Measurements from ENCODE around the gene LCN6.
"Not testable (repeated sequence)": the region's sequence is repeated elsewhere in the genome, so short reads cannot be mapped to it uniquely, and the experiment has no call there.

Gene LCN6

DNA sequence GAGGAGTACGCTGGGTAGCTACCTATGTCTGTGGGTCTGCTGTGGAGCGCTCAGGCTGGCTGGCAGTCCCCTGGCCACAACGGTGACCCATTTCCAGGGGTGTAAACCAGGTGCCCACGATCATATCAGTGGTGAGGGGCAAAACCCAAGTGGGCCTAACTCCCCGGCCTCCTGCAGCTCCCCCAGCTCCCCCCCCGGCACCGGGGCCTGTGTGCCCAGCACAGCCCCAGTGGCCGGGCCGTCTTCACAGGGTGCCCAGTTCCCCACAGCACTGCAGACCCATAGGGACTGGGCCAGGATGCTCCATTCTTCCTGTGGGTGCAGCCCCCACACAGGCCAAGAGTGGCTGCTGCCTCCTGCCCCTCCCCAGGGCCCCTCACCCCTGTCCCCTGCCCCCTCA is 10.7 kb upstream of the LCN6 start:
- no peak for DNase-seq

DNA sequence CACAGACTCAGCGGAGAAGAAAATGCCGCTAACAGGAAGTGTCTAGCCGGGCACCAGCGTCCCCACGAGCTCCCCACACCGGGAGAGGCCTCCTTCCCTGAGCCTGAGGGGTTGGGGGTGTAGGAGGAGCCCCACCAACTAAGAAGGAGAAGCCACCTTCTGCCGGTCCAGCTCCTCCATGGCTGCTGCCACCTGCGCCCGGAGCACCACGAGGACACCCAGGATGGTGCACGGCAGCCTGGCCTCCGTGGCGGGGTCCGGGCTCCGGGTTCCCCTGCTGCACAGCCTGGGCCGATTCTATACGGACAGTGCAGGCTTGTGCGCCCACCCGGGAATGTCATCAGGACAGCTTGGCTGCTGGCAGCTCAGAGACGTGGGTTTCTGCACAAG is 9.4 kb upstream of the LCN6 start:
- no peak for DNase-seq

DNA sequence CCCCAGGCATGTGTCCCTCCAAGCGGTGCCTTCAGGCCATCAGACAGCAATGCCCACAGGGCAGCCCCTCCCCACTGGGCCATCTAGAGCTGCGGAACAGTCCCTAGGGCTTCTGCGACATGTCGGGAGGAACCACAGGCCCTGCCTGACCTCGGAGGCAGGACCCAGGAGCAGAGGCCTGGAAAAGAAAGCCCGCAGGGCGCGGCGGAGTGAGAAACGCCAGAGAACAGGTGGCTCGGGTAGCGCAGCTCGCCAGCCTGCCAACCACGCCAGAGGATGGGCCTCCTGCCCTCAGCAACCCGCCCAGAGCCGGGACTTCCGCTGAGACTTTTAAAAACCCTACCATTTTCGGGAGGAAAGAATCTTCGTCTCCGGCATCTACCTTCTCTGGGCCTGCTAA is 9.0 kb upstream of the LCN6 start:
- DNase-seq: no peak

DNA sequence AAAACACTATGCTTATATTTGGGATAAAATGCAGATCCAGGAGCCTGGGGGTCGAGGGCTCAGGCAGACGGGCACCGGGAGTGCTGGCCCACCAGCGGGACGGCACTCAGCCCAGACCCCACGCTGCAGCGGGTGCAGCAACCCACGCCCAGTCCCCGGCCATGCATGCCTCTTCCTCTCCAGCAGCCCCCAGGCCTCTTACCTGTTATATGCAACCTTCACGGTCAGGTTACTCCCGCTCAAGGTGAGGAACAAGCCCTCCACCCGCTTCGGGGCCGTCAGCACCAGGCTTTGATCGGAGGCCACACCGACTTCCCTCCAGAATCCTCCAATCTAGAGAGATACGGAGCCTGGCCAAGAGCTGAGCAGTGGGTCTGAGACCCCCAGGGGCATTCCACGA is 8.5 kb upstream of the LCN6 start:
- DNase-seq: no peak

DNA sequence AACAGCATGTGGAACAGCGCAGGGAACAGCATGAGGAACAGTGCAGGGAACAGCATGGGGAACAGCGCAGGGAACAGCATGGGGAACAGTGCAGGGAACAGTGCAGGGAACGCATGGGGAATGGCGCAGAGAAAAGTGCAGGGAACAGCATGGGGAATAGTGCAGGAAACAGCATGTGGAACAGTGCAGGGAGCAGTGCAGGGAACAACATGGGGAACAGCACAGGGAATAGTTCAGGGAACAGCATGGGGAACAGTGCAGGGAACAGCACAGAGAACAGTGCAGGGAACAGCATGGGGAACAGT is 7.8 kb upstream of the LCN6 start:
- no peak for DNase-seq

DNA sequence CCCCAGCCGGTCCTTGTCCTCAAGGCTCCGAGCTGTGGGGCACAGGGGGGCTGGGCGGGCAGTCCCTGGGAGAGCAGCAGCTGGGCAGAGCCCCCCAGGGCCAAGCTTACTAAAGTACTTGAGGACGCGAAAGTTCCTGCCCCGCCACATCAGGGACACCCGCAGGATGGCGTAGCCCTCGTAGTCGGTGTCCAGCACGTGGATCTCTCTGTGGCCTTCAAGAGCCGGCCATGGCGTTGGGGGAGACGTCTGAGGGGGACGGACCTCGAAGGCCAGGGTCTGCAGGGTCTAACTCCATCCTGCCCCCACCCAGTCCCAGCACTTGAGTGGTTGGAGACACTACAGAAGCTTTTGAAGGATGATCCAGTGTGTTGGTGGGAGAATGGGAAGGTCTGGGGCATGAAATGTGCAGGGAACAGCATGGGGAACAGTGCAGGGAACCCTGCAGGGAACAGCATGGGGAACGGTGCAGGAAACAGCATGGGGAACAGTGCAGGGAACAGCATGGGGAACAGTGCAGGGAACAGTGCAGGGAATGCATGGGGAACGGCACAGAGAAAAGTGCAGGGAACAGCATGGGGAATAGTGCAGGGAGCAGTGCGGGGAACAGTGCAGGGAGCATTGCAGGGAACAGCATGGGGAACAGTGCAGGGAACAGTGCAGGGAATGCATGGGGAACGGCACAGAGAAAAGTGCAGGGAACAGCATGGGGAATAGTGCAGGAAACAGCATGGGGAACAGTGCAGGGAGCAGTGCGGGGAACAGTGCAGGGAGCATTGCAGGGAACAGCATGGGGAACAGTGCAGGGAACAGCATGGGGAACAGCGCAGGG is 7.2 kb upstream of the LCN6 start:
- DNase-seq: not testable (repeated sequence)

DNA sequence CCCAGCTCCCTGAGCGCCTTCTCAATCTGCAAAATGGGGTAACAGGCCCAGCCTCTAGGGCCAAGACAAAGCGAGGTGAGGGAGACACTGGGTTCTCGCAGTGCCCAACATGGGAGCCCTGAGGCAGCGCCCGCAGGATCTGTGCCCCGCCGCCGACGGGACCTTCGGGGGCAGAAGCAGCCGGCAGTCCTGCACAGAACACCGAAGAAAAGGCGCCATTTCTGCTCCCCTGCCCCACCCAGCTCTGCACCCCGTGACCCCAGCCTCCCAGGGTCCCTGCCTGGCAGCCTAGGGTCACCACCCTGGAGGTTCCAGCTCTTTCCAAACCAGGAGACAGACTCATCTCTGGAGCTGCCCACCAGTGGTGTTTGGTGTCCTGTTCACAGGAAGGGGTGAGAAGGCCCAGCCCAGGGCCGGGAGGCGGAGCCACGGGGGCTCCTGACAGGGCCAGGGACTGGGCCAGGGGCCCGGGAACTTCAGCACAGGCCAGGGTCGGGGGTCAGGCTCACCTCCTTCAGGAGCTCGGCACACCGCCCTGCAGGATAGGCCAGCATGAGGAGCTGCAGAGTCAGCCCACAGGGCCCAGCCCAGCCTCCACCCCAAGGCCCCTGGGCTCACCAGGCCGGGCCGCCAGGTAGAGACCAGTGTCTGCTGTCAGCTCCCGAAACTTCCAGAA is 6.4 kb upstream of the LCN6 start:
- DNase-seq: no peak

DNA sequence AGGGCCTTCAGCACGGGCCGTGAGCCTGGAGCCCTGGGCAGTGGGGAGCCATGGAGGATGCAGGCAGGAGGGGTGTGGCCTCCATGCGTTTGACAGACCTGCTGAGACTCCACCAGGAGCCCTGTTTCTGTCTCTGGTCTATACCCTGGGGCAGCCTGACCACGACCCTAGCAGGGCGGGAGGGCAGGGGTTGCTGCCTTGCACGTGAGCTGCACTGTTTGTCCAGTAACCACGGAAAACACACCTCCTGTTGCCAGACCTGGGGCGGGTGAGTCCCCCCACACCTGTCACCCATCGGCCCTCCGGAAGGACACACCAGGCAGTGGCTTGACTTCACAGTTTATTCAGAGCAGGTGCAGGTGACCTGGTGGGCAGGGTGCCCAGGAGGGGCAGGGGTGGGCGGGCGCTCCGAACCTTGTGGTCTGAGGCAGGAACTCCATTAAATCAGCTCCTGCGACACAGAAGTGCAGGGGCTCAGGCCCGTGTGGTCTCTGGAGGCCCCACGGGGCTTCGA is 5.8 kb upstream of the LCN6 start:
- no peak for DNase-seq

DNA sequence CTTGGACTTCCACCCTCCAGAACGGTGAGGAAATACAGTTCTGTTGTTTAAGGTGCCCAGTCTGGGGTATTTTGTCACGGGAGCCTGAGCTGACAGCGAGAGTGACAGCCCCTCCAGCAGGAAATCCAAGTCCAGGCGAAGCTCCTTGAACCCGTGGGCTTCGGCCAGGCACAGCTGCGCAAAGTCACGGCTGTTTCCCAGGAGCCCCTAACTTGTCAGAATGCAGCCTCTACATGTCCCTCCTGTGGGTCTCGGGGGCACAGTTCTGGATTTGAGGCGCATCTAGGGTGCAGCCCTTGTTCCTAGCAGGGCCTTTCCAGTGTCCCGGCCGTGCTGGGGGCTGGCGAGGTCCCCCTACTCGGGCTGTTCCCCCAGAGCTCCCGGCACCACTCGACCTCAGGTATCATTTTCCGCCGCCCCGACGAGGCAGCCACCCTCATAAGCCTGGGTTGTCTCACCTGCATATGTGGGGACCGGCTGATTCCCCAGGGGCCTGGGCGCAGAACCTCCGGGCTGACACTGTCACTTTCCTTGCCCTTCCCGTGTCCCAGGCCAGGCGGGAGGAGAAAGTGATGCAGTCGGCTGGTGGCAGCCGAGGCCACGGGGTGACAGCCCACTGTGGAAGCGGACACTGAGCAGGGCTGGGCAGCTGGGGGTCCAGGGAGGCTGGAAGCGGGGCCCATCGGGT is 5.2 kb upstream of the LCN6 start:
- DNase-seq: no peak

DNA sequence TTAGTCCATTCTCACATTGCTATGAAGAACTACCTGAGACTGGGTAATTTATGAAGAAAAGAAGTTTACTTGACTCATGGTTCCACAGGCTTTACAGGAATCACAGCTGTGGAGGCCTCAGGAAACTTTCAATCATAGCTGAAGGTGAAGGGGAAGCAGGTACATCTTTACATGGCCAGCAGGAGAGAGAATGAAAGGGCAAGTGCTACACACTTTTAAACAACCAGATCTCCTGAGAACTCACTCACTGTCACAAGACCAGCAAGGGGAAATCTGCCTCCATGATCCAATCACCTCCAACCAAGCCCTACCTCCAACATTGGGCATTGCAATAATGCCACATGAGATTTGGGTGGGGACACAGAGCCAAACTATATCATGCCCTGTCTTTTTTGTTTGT is 3.5 kb upstream of the LCN6 start:
- no peak for DNase-seq

DNA sequence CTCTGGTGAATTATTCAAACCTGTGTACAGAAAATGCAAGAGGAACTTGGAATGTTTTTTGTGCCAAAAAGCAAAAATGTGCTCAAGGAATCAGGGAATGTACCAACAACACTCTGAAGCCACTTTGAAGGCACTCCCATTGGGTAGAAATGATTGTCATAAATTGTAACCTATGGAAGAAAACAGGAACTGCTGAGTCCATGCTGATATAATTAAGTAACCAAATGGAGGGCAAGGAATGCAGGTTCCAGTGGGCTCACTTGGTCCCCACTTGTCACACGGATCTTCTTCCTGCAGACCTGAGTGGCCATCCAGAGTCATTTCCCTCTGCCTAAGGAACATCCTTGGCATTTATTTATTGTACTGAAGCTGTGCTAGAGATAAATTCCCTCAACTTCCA is 2.9 kb upstream of the LCN6 start:
- no peak for DNase-seq

DNA sequence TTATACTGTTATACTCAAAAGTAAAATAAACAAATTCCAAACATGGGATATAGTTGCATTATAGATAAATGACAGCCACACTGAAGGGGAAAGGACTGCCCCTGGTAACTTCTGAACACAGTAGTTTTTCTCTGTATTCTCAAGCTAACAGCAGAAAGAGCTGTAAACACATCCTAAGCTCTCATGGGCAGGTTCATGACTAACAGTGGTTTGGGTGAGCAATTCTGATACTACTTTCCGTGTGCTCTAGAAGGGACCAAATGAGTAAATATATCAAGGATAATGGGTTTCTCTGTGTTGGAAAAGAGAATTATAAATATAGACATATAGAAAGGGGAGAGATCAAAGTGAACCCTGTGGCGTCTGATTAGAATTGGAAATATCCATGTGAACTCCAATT is 2.2 kb upstream of the LCN6 start:
- DNase-seq: no peak

DNA sequence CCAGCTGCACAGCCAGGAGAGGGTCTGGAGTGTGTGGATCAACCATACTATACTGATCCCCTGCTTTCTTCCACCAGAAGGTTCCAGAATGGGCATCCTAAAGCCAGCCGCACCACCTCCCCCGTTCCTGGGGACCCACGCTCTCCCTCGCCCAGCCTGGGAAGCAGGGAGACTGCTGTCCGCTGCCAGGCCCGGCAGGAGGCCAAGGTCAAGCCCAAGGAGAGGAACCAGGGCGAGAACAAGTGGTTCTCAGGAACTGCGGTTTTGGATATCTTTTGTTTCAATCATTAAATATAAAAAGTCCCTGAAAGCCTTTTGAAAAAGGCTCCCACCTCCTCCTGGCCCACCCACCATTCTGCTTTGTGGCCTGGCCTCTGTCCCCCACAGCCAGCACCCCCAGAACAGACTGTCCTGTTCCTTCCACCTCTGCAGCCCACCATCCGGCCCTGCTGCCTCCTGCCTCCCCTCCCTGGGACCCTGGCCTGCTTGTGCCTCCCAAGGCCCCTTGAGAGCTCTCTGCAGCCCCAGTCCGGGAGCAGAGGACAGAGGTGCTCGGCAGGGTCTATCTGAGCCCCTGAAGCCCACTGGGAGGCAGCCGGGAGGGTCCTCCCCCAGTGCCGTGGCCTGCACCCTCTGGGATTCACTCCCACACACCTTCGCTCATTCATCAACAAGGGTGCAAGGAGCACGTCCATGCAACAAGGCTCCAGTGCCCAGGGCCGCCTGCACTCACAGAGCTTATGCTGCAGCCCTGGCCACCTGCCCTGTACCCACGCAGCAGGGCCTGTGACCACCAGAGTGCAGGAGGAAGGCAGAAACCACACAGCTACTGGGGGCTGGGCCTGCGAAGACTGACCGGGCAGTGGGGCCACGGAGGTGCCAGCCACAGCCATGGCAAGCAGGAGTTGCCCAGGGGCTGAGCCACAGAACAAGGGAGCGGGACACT is 614 bp upstream of the LCN6 start:
- DNase-seq: no peak

DNA sequence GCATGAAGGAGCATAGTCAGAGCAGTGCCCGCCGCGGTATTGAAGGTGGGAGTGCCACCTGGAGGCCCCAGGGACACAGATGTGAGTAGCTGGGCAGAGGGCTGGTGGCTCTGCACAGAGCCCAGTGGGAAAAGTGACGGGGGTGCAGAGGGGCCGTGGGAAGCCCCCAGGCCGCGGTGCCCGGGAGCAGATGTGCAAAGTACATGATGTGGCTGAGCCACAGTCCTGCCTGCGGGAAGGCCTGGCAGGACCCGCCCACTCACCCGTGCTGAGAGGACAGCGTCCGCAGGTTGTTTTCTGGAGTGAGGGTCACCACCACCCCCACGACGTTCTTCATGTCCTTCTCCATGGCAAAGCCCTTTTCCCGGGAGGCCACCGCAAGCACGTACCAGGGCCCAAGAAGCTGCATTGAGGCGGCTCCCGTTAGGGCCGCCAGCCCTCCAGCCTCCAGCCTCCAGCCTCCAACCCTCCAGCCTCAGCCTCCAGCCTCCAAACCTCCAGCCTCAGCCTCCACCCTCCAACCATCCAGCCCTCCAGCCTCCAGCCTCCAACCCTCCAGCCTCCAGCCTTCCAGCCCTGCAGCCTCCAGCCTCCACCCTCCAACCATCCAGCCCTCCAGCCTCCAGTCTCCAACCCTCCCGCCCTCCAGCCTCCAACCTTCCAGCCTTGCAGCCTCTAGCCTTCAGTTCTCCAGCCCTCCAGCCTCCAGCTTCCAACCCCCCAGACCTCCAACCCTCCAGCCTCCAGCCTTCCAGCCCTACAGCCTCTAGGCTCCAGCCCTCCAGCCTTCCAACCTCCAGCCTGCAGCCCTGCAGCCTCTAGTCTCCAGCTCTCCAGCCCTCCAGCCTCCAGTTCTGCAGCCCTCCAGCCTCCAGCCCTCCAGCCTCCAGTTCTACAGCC is 914 bp downstream of the LCN6 start:
- DNase-seq: no peak

DNA sequence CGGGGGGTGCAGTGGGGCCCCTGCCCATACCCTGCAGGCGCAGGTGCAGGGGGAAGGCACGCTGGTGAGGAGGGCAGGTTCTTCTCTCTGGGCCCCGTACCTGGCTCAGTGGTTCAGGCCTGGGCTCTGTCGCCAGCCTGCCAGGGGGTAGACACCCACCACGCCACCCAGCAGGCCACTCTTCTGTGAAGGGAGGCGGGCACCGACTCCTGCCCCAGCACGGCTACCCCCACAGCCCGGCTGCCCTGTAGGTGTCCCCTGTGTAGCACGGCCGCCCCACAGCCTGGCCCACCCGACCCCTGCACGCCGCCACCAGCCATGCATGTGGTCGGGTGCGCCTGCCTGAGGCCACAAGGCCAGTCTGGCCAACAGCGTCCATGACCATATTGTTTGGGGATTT is 1.7 kb downstream of the LCN6 start:
- DNase-seq: no peak

DNA sequence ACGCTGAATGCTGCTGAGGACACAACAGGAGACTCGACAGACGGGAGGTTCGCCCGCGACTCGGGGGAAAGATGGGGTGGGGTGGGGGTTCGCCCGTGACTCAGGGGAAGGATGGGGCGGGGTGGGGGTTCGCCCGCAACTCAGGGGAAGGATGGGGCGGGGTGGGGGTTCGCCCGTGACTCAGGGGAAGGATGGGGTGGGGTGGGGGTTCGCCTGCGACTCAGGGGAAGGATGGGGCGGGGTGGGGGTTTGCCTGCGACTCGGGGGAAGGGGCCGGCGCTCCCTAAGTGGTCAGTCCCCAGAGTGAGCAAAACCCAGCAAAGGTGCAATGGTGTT is 2.2 kb downstream of the LCN6 start:
- no peak for DNase-seq

DNA sequence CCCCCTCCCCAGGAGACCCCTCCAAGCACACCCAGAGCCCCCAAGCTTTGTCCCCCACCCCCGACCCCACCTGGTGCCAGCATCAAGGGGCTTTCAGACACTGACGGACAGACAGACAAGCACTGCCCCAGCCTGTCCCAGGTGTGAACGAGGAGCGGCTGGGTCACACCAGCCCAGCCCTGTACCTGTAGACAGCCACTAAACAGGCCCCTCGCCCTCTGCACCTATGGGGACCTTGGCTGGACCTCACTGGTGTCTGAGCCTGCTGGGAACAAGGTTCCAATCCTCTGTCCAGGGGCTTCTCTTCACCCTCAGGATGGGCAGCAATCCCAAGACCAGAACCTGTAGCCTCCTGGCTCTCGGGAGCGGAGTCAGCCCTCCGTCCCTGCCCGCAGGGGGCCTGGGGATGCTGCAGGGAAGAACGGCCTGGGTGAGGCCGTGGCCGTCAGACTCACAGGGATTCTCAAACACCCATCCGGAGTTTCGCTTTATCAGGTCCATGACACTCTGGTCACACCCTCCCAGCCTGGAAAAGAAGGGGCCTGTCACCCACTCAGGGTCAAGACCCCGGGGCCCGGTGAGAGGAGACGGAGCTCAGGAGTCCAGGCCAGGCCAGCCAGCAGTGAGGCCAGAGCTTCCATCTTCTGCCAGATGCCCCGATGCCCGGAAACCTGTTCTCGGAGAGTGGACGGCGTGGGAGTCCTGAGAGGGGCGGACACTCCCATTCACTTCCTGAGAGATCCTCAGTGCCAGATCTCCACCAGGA is 2.8 kb downstream of the LCN6 start:
- no peak for DNase-seq

DNA sequence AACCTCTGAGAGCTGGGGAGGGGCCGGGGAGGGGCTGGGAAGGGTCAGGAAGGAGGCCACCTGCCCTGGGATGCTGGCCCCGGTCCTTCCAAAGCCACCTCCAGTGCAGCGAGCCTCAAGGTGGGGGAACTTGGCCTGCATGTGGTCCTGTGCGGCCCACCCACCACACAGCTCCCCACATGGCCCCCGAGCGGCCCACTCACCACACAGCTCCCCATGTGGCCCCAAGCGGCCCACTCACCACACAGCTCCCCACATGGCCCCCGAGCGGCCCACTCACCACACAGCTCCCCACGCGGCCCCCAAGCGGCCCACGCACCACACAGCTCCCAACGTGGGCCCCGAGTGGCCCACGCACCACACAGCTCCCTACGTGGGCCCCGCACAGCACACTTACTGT is 3.6 kb downstream of the LCN6 start:
- DNase-seq: no peak

DNA sequence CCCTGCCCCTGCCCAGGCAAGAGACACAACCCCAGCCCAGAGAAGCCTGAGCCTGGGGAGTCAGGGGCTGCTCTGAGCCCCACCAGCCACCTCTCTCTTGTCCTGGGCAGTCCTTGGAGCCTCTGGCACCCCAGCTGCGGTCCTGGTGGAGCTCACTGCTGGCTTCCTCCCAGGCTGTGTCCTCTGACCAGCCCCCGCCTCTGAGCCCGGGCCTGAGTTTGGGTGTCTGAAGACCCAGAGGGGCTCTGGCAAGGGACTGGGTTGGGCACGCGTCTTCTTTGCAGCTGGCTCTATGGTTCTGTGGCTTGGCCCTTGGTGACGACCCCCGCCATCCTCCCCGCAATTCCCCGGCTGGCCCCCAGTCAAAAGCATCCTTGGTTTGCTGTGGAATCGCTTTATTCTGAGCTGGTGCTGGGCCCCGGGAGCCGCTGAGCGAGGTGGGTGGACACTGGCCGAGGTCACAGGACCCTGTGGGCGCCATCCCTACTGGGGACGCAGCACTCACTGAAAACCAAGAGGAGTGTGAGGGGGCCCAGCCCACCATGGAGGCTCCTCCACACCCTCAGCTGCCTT is 4.6 kb downstream of the LCN6 start:
- no peak for DNase-seq

DNA sequence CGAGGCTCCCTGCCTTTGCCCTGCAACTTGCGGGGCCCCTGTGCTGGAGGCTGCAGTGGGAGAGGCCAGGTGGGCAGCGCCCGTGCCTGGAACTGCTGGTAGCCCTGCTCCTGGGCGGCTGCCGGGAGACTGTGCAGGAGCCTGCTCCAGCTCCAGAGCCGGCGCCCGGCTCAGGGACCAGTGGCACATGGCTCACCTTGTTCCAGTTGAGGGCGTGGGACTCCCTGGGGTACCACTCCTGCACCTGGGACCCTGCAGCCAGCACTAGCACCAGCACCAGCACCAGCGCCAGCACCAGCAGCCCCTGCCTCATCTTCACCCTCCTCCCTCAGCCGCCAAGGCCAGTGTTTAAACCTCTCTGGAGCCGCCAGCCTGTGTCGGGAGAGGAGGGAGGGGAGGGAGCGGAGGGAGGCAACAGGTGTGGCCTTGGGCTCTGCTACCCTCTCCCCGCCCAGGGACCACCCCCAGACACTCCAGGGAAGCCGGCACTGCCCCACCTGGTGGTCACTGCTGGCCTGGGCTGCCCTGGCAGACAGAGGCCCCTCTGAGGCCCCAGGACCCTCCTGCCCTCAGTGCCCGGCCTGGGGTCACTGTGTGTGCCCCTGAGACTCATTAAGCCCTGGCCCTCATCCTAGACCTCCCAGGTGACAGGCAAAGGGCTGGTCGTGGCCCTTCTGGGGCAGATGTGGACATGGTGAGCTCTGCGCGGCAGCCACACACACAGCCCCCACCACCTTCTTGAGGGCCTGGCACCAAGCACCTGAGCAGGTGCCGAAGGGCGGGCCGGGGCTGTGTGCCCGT is 5.5 kb downstream of the LCN6 start, which contains the start of gene LCN10:
Gene LCN10, minus strand, starts transcription at position 350 of the 801 bp plus-strand sequence. Its CDS starts 37 bp downstream, at position 313.
- no peak for DNase-seq
